ENCODE results near the gene CACNA1C.

DNA sequence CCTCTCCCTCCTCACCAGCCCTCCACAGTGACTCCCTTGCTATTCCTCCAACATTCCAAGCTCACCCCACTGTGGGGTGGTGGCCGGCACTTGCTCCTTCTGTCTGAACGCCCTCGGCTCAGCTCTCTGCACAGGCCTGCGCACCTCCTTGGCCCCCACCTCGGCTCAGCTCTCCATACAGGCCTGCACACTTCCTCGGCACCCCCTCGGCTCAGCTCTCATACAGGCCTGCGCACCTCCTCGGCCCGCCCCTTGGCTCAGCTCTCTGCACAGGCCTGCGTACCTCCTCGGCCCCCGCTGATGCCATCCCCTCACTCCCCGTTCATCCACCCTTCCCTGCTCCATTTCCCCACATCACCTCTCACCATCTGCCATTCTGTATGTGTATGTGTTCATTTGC, 409.3 kb downstream of the CACNA1C start:
- TF ChIP-seq, protein P1, sequence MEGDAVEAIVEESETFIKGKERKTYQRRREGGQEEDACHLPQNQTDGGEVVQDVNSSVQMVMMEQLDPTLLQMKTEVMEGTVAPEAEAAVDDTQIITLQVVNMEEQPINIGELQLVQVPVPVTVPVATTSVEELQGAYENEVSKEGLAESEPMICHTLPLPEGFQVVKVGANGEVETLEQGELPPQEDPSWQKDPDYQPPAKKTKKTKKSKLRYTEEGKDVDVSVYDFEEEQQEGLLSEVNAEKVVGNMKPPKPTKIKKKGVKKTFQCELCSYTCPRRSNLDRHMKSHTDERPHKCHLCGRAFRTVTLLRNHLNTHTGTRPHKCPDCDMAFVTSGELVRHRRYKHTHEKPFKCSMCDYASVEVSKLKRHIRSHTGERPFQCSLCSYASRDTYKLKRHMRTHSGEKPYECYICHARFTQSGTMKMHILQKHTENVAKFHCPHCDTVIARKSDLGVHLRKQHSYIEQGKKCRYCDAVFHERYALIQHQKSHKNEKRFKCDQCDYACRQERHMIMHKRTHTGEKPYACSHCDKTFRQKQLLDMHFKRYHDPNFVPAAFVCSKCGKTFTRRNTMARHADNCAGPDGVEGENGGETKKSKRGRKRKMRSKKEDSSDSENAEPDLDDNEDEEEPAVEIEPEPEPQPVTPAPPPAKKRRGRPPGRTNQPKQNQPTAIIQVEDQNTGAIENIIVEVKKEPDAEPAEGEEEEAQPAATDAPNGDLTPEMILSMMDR (IDR thresholded peaks at IDR 0.05), result no peak
- TF ChIP-seq POLR2AphosphoS5 (IDR thresholded peaks at IDR 0.05), result no peak
- TF ChIP-seq POLR2A (IDR thresholded peaks at IDR 0.05), result no peak
